ENCODE results near the gene ADGB. TPM values are rescaled to one million over a fixed set of nuclear protein-coding genes. Genes with fewer than 3 reads are reported as not detected.

ADGB gene
- total and polyA plus RNA-seq, 2 of the 13 experiments (the other 11 are each of a cell fraction or from before 2014, with no cell fraction given) = not detected

- Histone ChIP-seq H3K79me2 (ENCODE audit: insufficient read depth, low read length) (no peaks in the 10 kb centered on the region), H4K20me1 (ENCODE audit: insufficient read depth, low read length) (no peaks in the 10 kb centered on the region), H3K4me1 (ENCODE audit: insufficient read depth, low read length) (no peaks in the 10 kb centered on the region), H3K4me3 (replicated peaks in 1 of 3; ENCODE audit: insufficient read depth in 1 of 3, low read depth in 2 of 3, low read length in 3 of 3) (no peak overlapping the region), H2AFZ (ENCODE audit: low read length) (no peak overlapping the region), H3K27me3 (ENCODE audit: control insufficient read depth in 1 of 2, insufficient read depth in 2 of 2, low read length in 2 of 2) (no peaks in the 10 kb centered on the region), H3K9ac (ENCODE audit: insufficient read depth, low read depth, low read length) (no peak overlapping the region), H3K4me2 (ENCODE audit: low read depth, low read length) (no peak overlapping the region), H3K36me3 (replicated peaks in 1 of 2; ENCODE audit: control insufficient read depth in 1 of 2, insufficient read depth in 2 of 2, low read length in 2 of 2) (no peaks in the 10 kb centered on the region), H3K27ac (ENCODE audit: extremely low read length, insufficient read depth, low read length) (no peak overlapping the region), H3K9me3 (ENCODE audit: low read length) (no peaks in the 10 kb centered on the region)
- intact Hi-C loops (cut with micrococcal nuclease; ENCODE audit: unreplicated experiment) = no loop called here
- FAIRE-seq = no peak
- POLR2A ChIA-PET = interaction anchor here (0.8 kb wide), 1 partner anchor 40 kb away, joined by 3 read pairs; no protein-coding TSS in a partner anchor
- BruUV-seq (replicated peaks) = no TSS peak
- in situ Hi-C loops (cut with HindIII; ENCODE audit: extremely low pct_ligation_motif_present, low pct_unique_long_range_greater_than_20kb) = no loop called here
- no peak for DNase-seq (ENCODE audit: low spot score)
- WGBS (ENCODE audit: low lambda C conversion rate) = 0% methylated on average over 1 of the region's 1 CpG
- no peak for ATAC-seq
- CTCF ChIA-PET (ENCODE audit: low intra/inter-chr PET ratio, low total read pairs) = no interaction called here
- TF ChIP-seq, protein P1, sequence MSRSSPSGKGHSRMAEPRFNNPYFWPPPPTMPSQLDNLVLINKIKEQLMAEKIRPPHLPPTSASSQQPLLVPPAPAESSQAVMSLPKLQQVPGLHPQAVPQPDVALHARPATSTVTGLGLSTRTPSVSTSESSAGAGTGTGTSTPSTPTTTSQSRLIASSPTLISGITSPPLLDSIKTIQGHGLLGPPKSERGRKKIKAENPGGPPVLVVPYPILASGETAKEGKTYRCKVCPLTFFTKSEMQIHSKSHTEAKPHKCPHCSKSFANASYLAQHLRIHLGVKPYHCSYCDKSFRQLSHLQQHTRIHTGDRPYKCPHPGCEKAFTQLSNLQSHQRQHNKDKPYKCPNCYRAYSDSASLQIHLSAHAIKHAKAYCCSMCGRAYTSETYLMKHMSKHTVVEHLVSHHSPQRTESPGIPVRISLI (CRISPR knock-in tag; IDR thresholded peaks at IDR 0.05; ENCODE audit: borderline replicate concordance) = no peak
- TF ChIP-seq ZNF260 (CRISPR knock-in tag; IDR thresholded peaks at IDR 0.05; ENCODE audit: borderline replicate concordance, low read depth) (no peak), IRF2 (CRISPR knock-in tag; IDR thresholded peaks at IDR 0.05) (no peak), TBX3 (IDR thresholded peaks at IDR 0.05; ENCODE audit: borderline replicate concordance) (no peak), TEAD2 (CRISPR knock-in tag; IDR thresholded peaks at IDR 0.05) (no peak), ETV6 (CRISPR knock-in tag; conservative IDR thresholded peaks at IDR 0.05) (no peak), ZNF432 (CRISPR knock-in tag; IDR thresholded peaks at IDR 0.05; ENCODE audit: borderline replicate concordance) (no peak), ZNF484 (CRISPR knock-in tag; IDR thresholded peaks at IDR 0.05; ENCODE audit: borderline replicate concordance, low read depth) (no peak), ZNF639 (CRISPR knock-in tag; conservative IDR thresholded peaks at IDR 0.05) (no peak), ZSCAN5A (CRISPR knock-in tag; IDR thresholded peaks at IDR 0.05; ENCODE audit: borderline replicate concordance) (no peak), GZF1 (CRISPR knock-in tag; IDR thresholded peaks at IDR 0.05) (no peak), ATF7 (IDR thresholded peaks at IDR 0.05) (no peak), ATF7 (CRISPR knock-in tag; IDR thresholded peaks at IDR 0.05) (no peak), RBAK (CRISPR knock-in tag; IDR thresholded peaks at IDR 0.05) (no peak)
- TF ChIP-seq, protein P2, sequence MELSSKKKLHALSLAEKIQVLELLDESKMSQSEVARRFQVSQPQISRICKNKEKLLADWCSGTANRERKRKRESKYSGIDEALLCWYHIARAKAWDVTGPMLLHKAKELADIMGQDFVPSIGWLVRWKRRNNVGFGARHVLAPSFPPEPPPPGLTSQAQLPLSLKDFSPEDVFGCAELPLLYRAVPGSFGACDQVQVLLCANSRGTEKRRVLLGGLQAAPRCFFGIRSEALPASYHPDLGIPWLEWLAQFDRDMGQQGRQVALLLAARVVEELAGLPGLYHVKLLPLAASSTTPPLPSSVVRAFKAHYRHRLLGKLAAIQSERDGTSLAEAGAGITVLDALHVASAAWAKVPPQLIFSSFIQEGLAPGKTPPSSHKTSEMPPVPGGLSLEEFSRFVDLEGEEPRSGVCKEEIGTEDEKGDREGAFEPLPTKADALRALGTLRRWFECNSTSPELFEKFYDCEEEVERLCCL (CRISPR knock-in tag; IDR thresholded peaks at IDR 0.05; ENCODE audit: borderline replicate concordance) = no peak
- TF ChIP-seq, protein P3, sequence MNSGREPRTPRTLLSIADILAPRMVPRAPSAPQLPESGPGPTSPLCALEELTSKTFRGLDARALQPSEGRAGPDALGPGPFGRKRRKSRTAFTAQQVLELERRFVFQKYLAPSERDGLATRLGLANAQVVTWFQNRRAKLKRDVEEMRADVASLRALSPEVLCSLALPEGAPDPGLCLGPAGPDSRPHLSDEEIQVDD (CRISPR knock-in tag; IDR thresholded peaks at IDR 0.05; ENCODE audit: borderline replicate concordance) = no peak
- TF ChIP-seq, protein P4, sequence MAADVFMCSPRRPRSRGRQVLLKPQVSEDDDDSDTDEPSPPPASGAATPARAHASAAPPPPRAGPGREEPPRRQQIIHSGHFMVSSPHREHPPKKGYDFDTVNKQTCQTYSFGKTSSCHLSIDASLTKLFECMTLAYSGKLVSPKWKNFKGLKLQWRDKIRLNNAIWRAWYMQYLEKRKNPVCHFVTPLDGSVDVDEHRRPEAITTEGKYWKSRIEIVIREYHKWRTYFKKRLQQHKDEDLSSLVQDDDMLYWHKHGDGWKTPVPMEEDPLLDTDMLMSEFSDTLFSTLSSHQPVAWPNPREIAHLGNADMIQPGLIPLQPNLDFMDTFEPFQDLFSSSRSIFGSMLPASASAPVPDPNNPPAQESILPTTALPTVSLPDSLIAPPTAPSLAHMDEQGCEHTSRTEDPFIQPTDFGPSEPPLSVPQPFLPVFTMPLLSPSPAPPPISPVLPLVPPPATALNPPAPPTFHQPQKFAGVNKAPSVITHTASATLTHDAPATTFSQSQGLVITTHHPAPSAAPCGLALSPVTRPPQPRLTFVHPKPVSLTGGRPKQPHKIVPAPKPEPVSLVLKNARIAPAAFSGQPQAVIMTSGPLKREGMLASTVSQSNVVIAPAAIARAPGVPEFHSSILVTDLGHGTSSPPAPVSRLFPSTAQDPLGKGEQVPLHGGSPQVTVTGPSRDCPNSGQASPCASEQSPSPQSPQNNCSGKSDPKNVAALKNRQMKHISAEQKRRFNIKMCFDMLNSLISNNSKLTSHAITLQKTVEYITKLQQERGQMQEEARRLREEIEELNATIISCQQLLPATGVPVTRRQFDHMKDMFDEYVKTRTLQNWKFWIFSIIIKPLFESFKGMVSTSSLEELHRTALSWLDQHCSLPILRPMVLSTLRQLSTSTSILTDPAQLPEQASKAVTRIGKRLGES (CRISPR knock-in tag; IDR thresholded peaks at IDR 0.05; ENCODE audit: borderline replicate concordance) = no peak
These were observed 14.8 kb upstream of the ADGB start for GRCh38 chr6:146583966-146584365.

Data from HepG2 (cell line).